H1 (cell line): ENCODE results near the gene NSF. TPM values are rescaled to one million over a fixed set of nuclear protein-coding genes. Genes with fewer than 3 reads are reported as not detected.

Source experiments
- CTCF ChIA-PET: fragments of 300-600 bp; sonication (Branson Sonifier 250); formaldehyde crosslinking; loops from one replicate; lab custom pipeline; 2021; ENCODE audit not compliant: partially characterized antibody; lab: Charles Lee
- POLR2A ChIA-PET: fragments of 300-600 bp; sonication (Branson Sonifier 250); formaldehyde crosslinking; loops from one replicate; lab custom pipeline; 2021; ENCODE audit warnings: inconsistent platforms; ENCODE audit not compliant: partially characterized antibody; lab: Charles Lee
- DNase-seq, 2 experiments: peaks; one replicate each; pipeline versions ENCODE4 v3.0.0 to v3.0.0-alpha.2; 2010 to 2022; ENCODE audit warnings: low spot score in 2 of 2, low read depth in 1 of 2, mixed read lengths in 1 of 2
- FAIRE-seq: peaks from 2 replicates; lab custom pipeline; 2011; peaks lifted over from hg19 to GRCh38; lab: Jason Lieb, UNC
- H2AFZ ChIP-seq: 2 replicates; pipeline ENCODE4 v1.8.1; 2012; ENCODE audit warnings: low read length, inconsistent platforms
- H2AK5ac ChIP-seq: 2 replicates; pipeline ENCODE4 v1.6.1; 2013; ENCODE audit warnings: low read depth, low read length
- H2BK120ac ChIP-seq: replicated peaks from 2 replicates; pipeline ENCODE3; 2013; ENCODE audit warnings: low read depth, low read length, inconsistent platforms
- H2BK12ac ChIP-seq: 2 replicates; pipeline ENCODE4 v1.6.1; 2013; ENCODE audit warnings: low read depth, low read length
- H2BK15ac ChIP-seq: 2 replicates; pipeline ENCODE4 v1.6.1; 2013; ENCODE audit warnings: low read length
- H2BK20ac ChIP-seq: 2 replicates; pipeline ENCODE4 v1.6.1; 2013; ENCODE audit warnings: low read length
- H2BK5ac ChIP-seq: 2 replicates; pipeline ENCODE4 v1.6.1; 2013; ENCODE audit warnings: low read depth, low read length
- H3K14ac ChIP-seq: 2 replicates; pipeline ENCODE4 v1.6.1; 2013; ENCODE audit warnings: inconsistent platforms; ENCODE audit not compliant: insufficient read length
- H3K18ac ChIP-seq: 2 replicates; pipeline ENCODE4 v1.6.1; 2013; ENCODE audit warnings: low read length; ENCODE audit errors: extremely low read depth
- H3K23ac ChIP-seq: 2 replicates; pipeline ENCODE4 v1.6.1; 2013; ENCODE audit warnings: inconsistent platforms; ENCODE audit not compliant: insufficient read length
- H3K23me2 ChIP-seq: 2 replicates; pipeline ENCODE4 v1.6.1; 2013; ENCODE audit warnings: low read depth, low read length
- H3K27ac ChIP-seq: 2 replicates; pipeline ENCODE4 v1.6.1; 2011; ENCODE audit warnings: low read depth, low read length, inconsistent platforms
- H3K27me3 ChIP-seq, 4 experiments: replicated peaks in 1 of 4; 1 replicate in 1 of 4; 2 replicates in 3 of 4; pipeline versions ENCODE4 v1.6.1 to v1.8.1; 2011 to 2013; ENCODE audit warnings: low read length in 3 of 4, mild to moderate bottlenecking in 3 of 4, inconsistent platforms in 2 of 4, mixed read lengths in 2 of 4, moderate library complexity in 1 of 4; ENCODE audit not compliant: control insufficient read depth in 3 of 4, insufficient read depth in 3 of 4; ENCODE audit errors: extremely low read depth in 1 of 4
- H3K36me3 ChIP-seq, 4 experiments: 2 replicates each; pipeline versions ENCODE4 v1.6.1 to v1.8.1; 2011 to 2013; ENCODE audit warnings: mild to moderate bottlenecking in 4 of 4, low read length in 3 of 4, moderate library complexity in 2 of 4, control low read depth in 1 of 4, inconsistent platforms in 1 of 4; ENCODE audit not compliant: insufficient read depth in 4 of 4, control insufficient read depth in 2 of 4
- H3K4ac ChIP-seq: replicated peaks from 2 replicates; pipeline ENCODE3; 2013; ENCODE audit warnings: low read length, low read depth, mixed read lengths, inconsistent platforms; ENCODE audit not compliant: insufficient read length
- H3K4me1 ChIP-seq, 4 experiments: replicated peaks in 1 of 4; 1 replicate in 1 of 4; 2 replicates in 3 of 4; pipeline versions ENCODE4 v1.6.1 to v1.8.1; 2011 to 2013; ENCODE audit warnings: low read length in 3 of 4, inconsistent platforms in 2 of 4, mixed read lengths in 1 of 4; ENCODE audit not compliant: insufficient read depth in 4 of 4, control insufficient read depth in 3 of 4
- H3K4me2 ChIP-seq, 2 experiments: 2 replicates each; pipeline versions ENCODE4 v1.6.1 to v1.8.1; 2011 to 2013; ENCODE audit warnings: low read depth in 2 of 2, low read length in 2 of 2, control low read depth in 1 of 2, inconsistent platforms in 1 of 2, mild to moderate bottlenecking in 1 of 2; ENCODE audit not compliant: insufficient read depth in 1 of 2
- H3K4me3 ChIP-seq, 4 experiments: fragments of 200-600, 300-600 bp in 1 of 4; sonication (generic), shearing (Covaris generic), sonication (Bioruptor Twin) in 1 of 4; 2 replicates each; pipeline versions ENCODE4 v1.5.1 to v1.8.1; 2011 to 2016; ENCODE audit warnings: low read length in 4 of 4, low read depth in 3 of 4, control low read depth in 2 of 4, inconsistent platforms in 2 of 4, mild to moderate bottlenecking in 2 of 4, mixed read lengths in 1 of 4, moderate library complexity in 1 of 4; ENCODE audit not compliant: insufficient read depth in 2 of 4; ENCODE audit errors: extremely low read depth in 1 of 4
- H3K56ac ChIP-seq: replicated peaks from 2 replicates; pipeline ENCODE3; 2013; ENCODE audit warnings: low read depth, mild to moderate bottlenecking, mixed read lengths, low read length, inconsistent platforms; ENCODE audit not compliant: insufficient read length
- H3K79me1 ChIP-seq: 2 replicates; pipeline ENCODE4 v1.6.1; 2013; ENCODE audit warnings: low read depth, low read length, control low read depth
- H3K79me2 ChIP-seq, 2 experiments: 2 replicates each; pipeline versions ENCODE4 v1.6.1 to v1.8.1; 2012 to 2013; ENCODE audit warnings: low read length in 2 of 2, mild to moderate bottlenecking in 2 of 2, inconsistent platforms in 1 of 2; ENCODE audit not compliant: insufficient read depth in 2 of 2, control insufficient read depth in 1 of 2
- H3K9ac ChIP-seq, 4 experiments: replicated peaks in 1 of 4; 1 replicate in 1 of 4; 2 replicates in 3 of 4; pipeline versions ENCODE4 v1.6.1 to v1.8.1; 2011 to 2013; ENCODE audit warnings: low read depth in 3 of 4, low read length in 3 of 4, control low read depth in 2 of 4, mild to moderate bottlenecking in 2 of 4, moderate library complexity in 2 of 4, inconsistent platforms in 1 of 4; ENCODE audit errors: extremely low read depth in 1 of 4
- H3K9me3 ChIP-seq, 2 experiments: 2 replicates each; pipeline versions ENCODE4 v1.6.1 to v1.8.1; 2012 to 2013; ENCODE audit warnings: mild to moderate bottlenecking in 2 of 2, moderate library complexity in 2 of 2, control low read depth in 1 of 2, inconsistent platforms in 1 of 2, low read depth in 1 of 2, low read length in 1 of 2, mixed read lengths in 1 of 2; ENCODE audit not compliant: insufficient read depth in 2 of 2
- H4K20me1 ChIP-seq, 2 experiments: replicated peaks in 1 of 2; 2 replicates each; pipeline versions ENCODE3 to v1.8.1; 2011 to 2013; ENCODE audit warnings: inconsistent platforms in 2 of 2, low read length in 2 of 2, mild to moderate bottlenecking in 1 of 2; ENCODE audit not compliant: insufficient read depth in 2 of 2, control insufficient read depth in 1 of 2
- H4K5ac ChIP-seq: 2 replicates; pipeline ENCODE4 v1.6.1; 2013; ENCODE audit warnings: low read length, low read depth, mixed read lengths, inconsistent platforms; ENCODE audit not compliant: insufficient read length
- H4K8ac ChIP-seq: 2 replicates; pipeline ENCODE4 v1.8.0; 2013; ENCODE audit warnings: mild to moderate bottlenecking, moderate library complexity, low read length, inconsistent platforms; ENCODE audit not compliant: insufficient read depth; ENCODE audit errors: extremely low read depth
- H4K91ac ChIP-seq: replicated peaks from 2 replicates; pipeline ENCODE3; 2013; ENCODE audit warnings: low read length, mixed read lengths, inconsistent platforms; ENCODE audit not compliant: insufficient read length
- BCL11A ChIP-seq, 2 experiments: IDR thresholded peaks; one replicate each; pipeline ENCODE4 v1.6.1; 2011; ENCODE audit warnings: low read depth in 2 of 2, low read length in 2 of 2, mild to moderate bottlenecking in 2 of 2
- BRCA1 ChIP-seq: IDR thresholded peaks from 2 replicates; pipeline ENCODE4 v1.6.1; 2012; ENCODE audit warnings: low read depth, low read length, improper control_type of control experiment
- CHD2 ChIP-seq: IDR thresholded peaks from 2 replicates; pipeline ENCODE4 v1.6.1; 2012; ENCODE audit warnings: low read length, improper control_type of control experiment
- CREB1 ChIP-seq: IDR thresholded peaks from 2 replicates; pipeline ENCODE4 v1.6.1; 2012; ENCODE audit warnings: inconsistent platforms
- CTCF ChIP-seq, 3 experiments: IDR thresholded peaks; 1 replicate in 2 of 3; 2 replicates in 1 of 3; pipeline versions ENCODE4 v1.5.1 to v1.6.1; 2011; ENCODE audit warnings: low read length in 3 of 3, mild to moderate bottlenecking in 3 of 3, inconsistent platforms in 2 of 3, low read depth in 1 of 3, moderate library complexity in 1 of 3; ENCODE audit not compliant: insufficient read depth in 1 of 3; ENCODE audit errors: control extremely low read depth in 1 of 3
- EP300 ChIP-seq, 2 experiments: IDR thresholded peaks; 1 replicate in 1 of 2; 2 replicates in 1 of 2; pipeline ENCODE4 v1.6.1; 2011 to 2012; ENCODE audit warnings: low read depth in 2 of 2, low read length in 2 of 2, mild to moderate bottlenecking in 2 of 2, borderline replicate concordance in 1 of 2, inconsistent platforms in 1 of 2, moderate library complexity in 1 of 2
- HDAC2 ChIP-seq, 2 experiments: fragments of 300-600 bp in 1 of 2; sonication (generic) in 1 of 2; IDR thresholded peaks; 2 replicates each; pipeline ENCODE4 v1.6.1; 2011 to 2012; ENCODE audit warnings: low read depth in 2 of 2, low read length in 2 of 2, mild to moderate bottlenecking in 2 of 2, moderate library complexity in 2 of 2, borderline replicate concordance in 1 of 2, inconsistent platforms in 1 of 2
- POLR2AphosphoS5 ChIP-seq: IDR thresholded peaks from 2 replicates; pipeline ENCODE4 v1.6.1; 2011; ENCODE audit warnings: low read depth, low read length
- SIRT6 ChIP-seq: IDR thresholded peaks from one replicate; pipeline ENCODE4 v1.7.1; 2012; ENCODE audit warnings: low read length, inconsistent platforms
- WGBS, 2 experiments: shearing (Covaris generic) in 1 of 2; methylation state at CpG; one replicate each; pipeline versions ENCODE4 v1.1.6 to v1.1.7; 2013 to 2015; ENCODE audit warnings: low lambda C conversion rate in 2 of 2, mixed read lengths in 2 of 2, inconsistent platforms in 1 of 2, low coverage in 1 of 2, missing lambda C conversion rate in 1 of 2; ENCODE audit not compliant: insufficient replicate concordance in 2 of 2, insufficient coverage in 1 of 2, insufficient read length in 1 of 2; ENCODE audit errors: extremely low coverage in 1 of 2, missing lambda C conversion rate in 1 of 2; 5-methylcytosine and 5-hydroxymethylcytosine counted together
- polyA plus RNA-seq, 7 experiments: library from polyadenylated mRNA; depleted of rRNA in 3 of 7; stranded (reverse) in 5 of 7; unstranded in 2 of 7; fragments of >200 nt in 5 of 7; fragments of 200-250 nt in 2 of 7; gene quantifications; 1 replicate in 5 of 7; 2 replicates in 1 of 7; 4 replicates in 1 of 7; pipeline versions ENCODE4 v1.2.1 to v1.2.3, GENCODE V29; 2011 to 2013; ENCODE audit warnings: missing spikeins in 2 of 7, mixed read lengths in 2 of 7
- total RNA-seq: library from RNA; stranded (reverse); fragmentation: NEBNext Ultra II Directional; extraction: Animal tissue kit (Norgen Biotek cat#: 25700); gene quantifications from 2 replicates; pipeline ENCODE4 v1.2.1, GENCODE V29; 2021

NSF gene
- total and polyA plus RNA-seq, 2 of the 8 experiments (the other 6 are each of a cell fraction or from before 2014, with no cell fraction given) = 13.0 to 27.7 TPM

- FAIRE-seq = no peak
- TF ChIP-seq EP300 (IDR thresholded peaks at IDR 0.05; ENCODE audit: borderline replicate concordance in 1 of 2, low read depth in 2 of 2, low read length in 2 of 2) (no peak), CREB1 (no peak), SIRT6 (no peak), BCL11A (IDR thresholded peaks at IDR 0.05; ENCODE audit: low read depth in 2 of 2, low read length in 2 of 2) (no peak), HDAC2 (IDR thresholded peaks at IDR 0.05; ENCODE audit: borderline replicate concordance in 1 of 2, low read depth in 2 of 2, low read length in 2 of 2) (no peak), POLR2AphosphoS5 (no peak), BRCA1 (no peak), CHD2 (no peak), CTCF (IDR thresholded peaks at IDR 0.05; ENCODE audit: control extremely low read depth in 1 of 3, insufficient read depth in 1 of 3, low read depth in 1 of 3, low read length in 3 of 3) (no peak)
Observed at GRCh38 chr17:46744441-46744840, 154.0 kb downstream of the NSF start.

More at GRCh38 chr17:46744441-46744840, 154.0 kb downstream of the NSF start:
- Histone ChIP-seq H2BK12ac (no peak overlapping the region), H4K5ac (no peak overlapping the region), H3K4me1 (peaks cover 0 to 3% (median 0%) of the 10 kb centered on the region in 4 experiments; a peak in 1 of 7 replicates), H3K4me2 (no peak overlapping the region), H2BK15ac (no peak overlapping the region), H3K56ac (no peak overlapping the region), H3K27ac (no peak overlapping the region), H3K36me3 (no peaks in the 10 kb centered on the region), H3K14ac (no peak overlapping the region), H2AK5ac (no peak overlapping the region), H3K23ac (no peak overlapping the region), H3K9me3 (no peaks in the 10 kb centered on the region), H3K23me2 (no peaks in the 10 kb centered on the region), H3K4ac (no peak overlapping the region), H3K9ac (no peak overlapping the region), H3K79me2 (no peaks in the 10 kb centered on the region), H3K79me1 (no peaks in the 10 kb centered on the region), H3K18ac (no peak overlapping the region), H3K4me3 (no peak overlapping the region), H2BK5ac (no peak overlapping the region), H2BK120ac (no peak overlapping the region), H4K20me1 (no peaks in the 10 kb centered on the region), H4K91ac (no peak overlapping the region), H2AFZ (no peak overlapping the region), H2BK20ac (no peak overlapping the region), H4K8ac (no peak overlapping the region), H3K27me3 (peaks cover 0 to 4% (median 0%) of the 10 kb centered on the region in 4 experiments; a peak in 2 of 7 replicates)
- DNase-seq = no peak
- WGBS, 2 experiments = 83% methylated on average over 1 of the region's 1 CpG; no CpG with 5 or more reads in 1 of the 2 experiments
- ChIA-PET CTCF (no interaction called here), POLR2A (no interaction called here)
